ENCODE measurements around the gene DISC1.
"Not testable (repeated sequence)": the region's sequence is repeated elsewhere in the genome, so short reads cannot be mapped to it uniquely, and the experiment has no call there.

The DISC1 gene

GRCh38 chr1:231936983-231937775 lies 310.6 kb downstream of the DISC1 start:
- DNase-seq: no peak

- DNase-seq: no peak
These were observed 311.6 kb downstream of the DISC1 start for GRCh38 chr1:231938211-231938610.

- no peak for DNase-seq
These were observed 312.1 kb downstream of the DISC1 start for GRCh38 chr1:231938711-231939110.

- DNase-seq: no peak
These were observed 312.5 kb downstream of the DISC1 start for GRCh38 chr1:231939118-231939517.

- no peak for DNase-seq
These were observed 313.5 kb downstream of the DISC1 start for GRCh38 chr1:231940116-231940515.

GRCh38 chr1:231940701-231941100 lies 314.1 kb downstream of the DISC1 start:
- DNase-seq: no peak

- DNase-seq: no peak
These were observed 316.5 kb downstream of the DISC1 start for GRCh38 chr1:231943084-231943483.

GRCh38 chr1:231948102-231948501 lies 321.5 kb downstream of the DISC1 start:
- DNase-seq: not testable (repeated sequence)

- no peak for DNase-seq
These were observed 322.9 kb downstream of the DISC1 start for GRCh38 chr1:231949277-231950091.

- DNase-seq: no peak
These were observed 323.9 kb downstream of the DISC1 start for GRCh38 chr1:231950331-231951128.

- no peak for DNase-seq
These were observed 324.8 kb downstream of the DISC1 start for GRCh38 chr1:231951374-231951773.

GRCh38 chr1:231952154-231952553 lies 325.6 kb downstream of the DISC1 start:
- DNase-seq: no peak

GRCh38 chr1:231953660-231954059 lies 327.1 kb downstream of the DISC1 start:
- no peak for DNase-seq

GRCh38 chr1:231954751-231955150 lies 328.2 kb downstream of the DISC1 start:
- no peak for DNase-seq

- no peak for DNase-seq
These were observed 330.8 kb downstream of the DISC1 start for GRCh38 chr1:231957359-231957758.

GRCh38 chr1:231958448-231958847 lies 331.9 kb downstream of the DISC1 start:
- DNase-seq: no peak

- DNase-seq: no peak
These were observed 332.8 kb downstream of the DISC1 start for GRCh38 chr1:231959225-231959884.

- DNase-seq: not testable (repeated sequence)
These were observed 335.2 kb downstream of the DISC1 start for GRCh38 chr1:231961801-231962200.

- no peak for DNase-seq
These were observed 336.0 kb downstream of the DISC1 start for GRCh38 chr1:231962636-231963035.

GRCh38 chr1:231964241-231964640 lies 337.7 kb downstream of the DISC1 start:
- DNase-seq: no peak

- DNase-seq: no peak
These were observed 338.4 kb downstream of the DISC1 start for GRCh38 chr1:231964961-231965360.

GRCh38 chr1:231965615-231966014 lies 339.0 kb downstream of the DISC1 start:
- DNase-seq: no peak

- no peak for DNase-seq
These were observed 340.4 kb downstream of the DISC1 start for GRCh38 chr1:231966983-231967382.

Data from activated T-cell treated with anti-CD3 and anti-CD28 coated beads, Interleukin-2, amount 50 U/mL, for 48 hours (primary cell).